Esophagus (tissue), 2 donors: Measurements from ENCODE around the gene UTS2B. TPM values are rescaled to one million over a fixed set of nuclear protein-coding genes. Genes with fewer than 3 reads are reported as not detected.
"Not testable (repeated sequence)": the region's sequence is repeated elsewhere in the genome, so short reads cannot be mapped to it uniquely, and the experiment has no call there.

Experiments used
- H3K27ac ChIP-seq, 2 donors: one replicate each; pipeline ENCODE4 v1.5.1; 2013; ENCODE audit warnings: low read depth in 2 of 2, mild to moderate bottlenecking in 2 of 2, inconsistent platforms in 1 of 2, low read length in 1 of 2, moderate library complexity in 1 of 2
- H3K27me3 ChIP-seq, 2 donors: one replicate each; pipeline ENCODE4 v1.6.1; 2013; ENCODE audit warnings: low read length in 2 of 2, control low read depth in 1 of 2, mild to moderate bottlenecking in 1 of 2; ENCODE audit not compliant: insufficient read depth in 2 of 2, control insufficient read depth in 1 of 2
- H3K36me3 ChIP-seq, 2 donors: one replicate each; pipeline ENCODE4 v1.6.1; 2013; ENCODE audit warnings: low read length in 1 of 2; ENCODE audit not compliant: control insufficient read depth in 2 of 2, insufficient read depth in 2 of 2
- H3K4me1 ChIP-seq, 2 donors: one replicate each; pipeline ENCODE4 v1.6.1; 2013; ENCODE audit warnings: low read length in 1 of 2; ENCODE audit not compliant: control insufficient read depth in 2 of 2, insufficient read depth in 2 of 2
- H3K4me3 ChIP-seq, 2 donors: one replicate each; pipeline ENCODE4 v1.5.1; 2013; ENCODE audit warnings: low read length in 2 of 2, mild to moderate bottlenecking in 2 of 2, low read depth in 1 of 2, moderate library complexity in 1 of 2
- H3K9me3 ChIP-seq, 2 donors: one replicate each; pipeline ENCODE4 v1.6.1; 2013; ENCODE audit warnings: mild to moderate bottlenecking in 2 of 2, low read depth in 1 of 2, low read length in 1 of 2, moderate library complexity in 1 of 2; ENCODE audit not compliant: control insufficient read depth in 2 of 2, insufficient read depth in 1 of 2
- WGBS, 2 donors: extraction: QIAGEN DNeasy Blood & Tissue Kit; methylation state at CpG; one replicate each; pipeline ENCODE4 v1.1.7; 2013; 5-methylcytosine and 5-hydroxymethylcytosine counted together
- polyA plus RNA-seq, 2 donors: library from polyadenylated mRNA; stranded (reverse); fragments of 200-250 nt; gene quantifications; one replicate each; pipeline ENCODE4 v1.2.3, GENCODE V29; 2013
- donor health status: healthy with polysubstance abuse.
- donor health status: Bipolar disorder and iron deficiency.

Gene UTS2B
- polyA plus RNA-seq, 2 donors, result 0.04 TPM; not detected in 1

DNA sequence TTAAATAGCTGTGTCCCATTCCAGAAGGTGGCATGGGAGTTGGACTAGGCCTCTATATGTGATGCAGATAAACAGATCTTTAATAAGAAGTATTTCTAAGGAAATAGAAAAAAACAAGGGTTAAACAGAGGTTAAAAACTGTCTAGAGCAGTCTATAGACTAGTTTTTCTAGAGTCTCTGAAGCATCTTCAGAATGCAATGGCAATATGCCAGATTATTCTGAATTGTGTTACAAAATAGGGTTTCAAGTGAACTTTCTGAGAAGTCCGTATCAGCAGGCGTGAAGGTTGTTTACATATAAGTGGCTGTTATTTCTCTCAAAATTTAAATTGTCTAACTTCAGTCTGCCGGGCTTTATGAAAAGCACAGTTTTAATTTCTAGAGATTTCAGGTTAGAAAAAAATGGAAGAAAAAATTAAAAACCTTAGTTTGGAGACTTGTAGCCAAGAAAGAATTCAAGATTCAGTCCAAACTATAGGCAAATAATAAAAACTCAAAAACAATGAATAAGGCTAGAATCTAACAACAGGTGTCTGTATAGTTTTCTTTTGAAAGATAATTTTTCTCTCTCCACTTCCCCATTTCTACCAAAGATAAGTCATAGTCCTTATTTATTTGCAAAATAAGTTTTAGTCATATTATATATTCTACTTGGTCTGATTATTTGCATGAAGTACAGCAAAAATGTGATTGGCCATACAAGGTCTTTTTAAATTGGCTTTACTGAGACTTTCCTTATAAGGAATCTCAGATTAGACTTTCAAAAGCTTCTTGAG lies 76.0 kb downstream of the UTS2B start:
- Histone ChIP-seq H3K27ac (no peak overlapping the region), H3K36me3 (no peaks in the 10 kb centered on the region), H3K27me3 (no peaks in the 10 kb centered on the region), H3K4me1 (no peaks in the 10 kb centered on the region), H3K4me3 (no peak overlapping the region), H3K9me3 (no peaks in the 10 kb centered on the region)
- WGBS, 2 donors, result 64 to 79% methylated on average over 3 of the region's 3 CpGs

DNA sequence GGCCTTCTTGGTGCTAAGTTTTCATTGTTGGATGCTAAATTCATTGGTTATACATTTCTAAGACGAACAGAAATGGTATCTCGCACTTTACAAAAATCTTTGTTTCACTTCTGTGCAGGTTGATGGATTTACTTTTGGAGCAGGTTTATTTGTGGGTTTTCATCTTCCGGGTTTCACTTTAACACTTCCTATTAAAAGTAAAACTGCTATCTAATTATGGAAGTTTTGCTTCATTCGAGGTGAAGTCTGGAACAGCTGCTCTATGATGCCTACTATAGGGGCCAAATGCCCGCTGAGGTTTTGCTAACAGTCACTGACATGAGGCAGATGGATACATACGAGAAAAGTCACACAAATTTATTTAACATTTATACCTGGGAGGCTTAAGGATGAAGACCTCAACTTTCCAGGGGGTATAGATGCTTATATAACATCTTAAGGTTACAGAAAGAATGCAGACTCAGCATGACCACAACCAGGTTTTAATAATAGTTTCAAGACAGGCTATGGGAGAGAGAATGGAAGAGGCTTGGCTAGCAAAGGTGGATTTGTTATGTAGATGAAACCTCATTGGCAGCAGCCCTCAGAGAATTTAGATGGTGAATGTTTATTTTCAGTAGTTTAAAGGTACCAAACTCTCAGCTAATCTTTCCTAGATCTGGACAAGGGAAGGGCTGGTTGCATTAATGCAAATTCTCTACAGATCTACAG lies 77.1 kb downstream of the UTS2B start:
- Histone ChIP-seq H3K27me3 (no peaks in the 10 kb centered on the region), H3K27ac (no peak overlapping the region), H3K36me3 (no peaks in the 10 kb centered on the region), H3K4me3 (no peak overlapping the region), H3K9me3 (no peaks in the 10 kb centered on the region), H3K4me1 (no peaks in the 10 kb centered on the region)
- 75 to 79% methylated on average over 6 of the region's 6 CpGs for WGBS, 2 donors

GRCh38 chr3:191246630-191247029 lies 83.7 kb downstream of the UTS2B start:
- no peaks in the 10 kb centered on the region for H3K36me3 ChIP-seq
- no peaks in the 10 kb centered on the region for H3K4me1 ChIP-seq
- H3K9me3 ChIP-seq, result no peaks in the 10 kb centered on the region
- H3K4me3 ChIP-seq, result no peak overlapping the region
- no peaks in the 10 kb centered on the region for H3K27me3 ChIP-seq
- no peak overlapping the region for H3K27ac ChIP-seq
- 46 to 58% methylated on average over 1 of the region's 1 CpG for WGBS, 2 donors

DNA sequence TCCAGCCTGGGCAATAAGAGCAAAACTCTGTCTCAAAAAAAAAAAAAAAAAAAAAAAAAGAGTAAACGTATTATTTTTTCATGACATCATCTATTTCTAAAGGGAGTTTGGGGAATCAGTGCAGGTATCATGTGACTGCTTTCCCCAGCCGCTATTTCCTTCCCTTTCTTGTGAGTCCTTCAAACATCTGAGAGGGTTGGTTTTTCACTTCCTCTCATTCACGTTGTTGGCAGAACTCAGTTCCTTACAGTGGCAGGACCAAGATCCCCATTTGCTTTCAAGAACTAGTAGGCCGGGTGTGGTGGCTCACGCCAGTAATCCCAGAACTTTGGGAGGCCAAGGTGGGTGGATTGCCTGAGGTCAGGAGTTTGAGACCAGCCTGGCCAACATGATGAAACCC lies 84.3 kb downstream of the UTS2B start:
- H3K4me3 ChIP-seq, H3K36me3 ChIP-seq, H3K9me3 ChIP-seq, H3K27me3 ChIP-seq, H3K27ac ChIP-seq, H3K4me1 ChIP-seq: not testable (repeated sequence)
- 74 to 75% methylated on average over 5 of the region's 5 CpGs for WGBS, 2 donors

- Histone ChIP-seq H3K4me1 (no peaks in the 10 kb centered on the region), H3K27me3 (no peaks in the 10 kb centered on the region), H3K4me3 (no peak overlapping the region), H3K36me3 (no peaks in the 10 kb centered on the region), H3K27ac (no peak overlapping the region), H3K9me3 (no peaks in the 10 kb centered on the region)
- WGBS, 2 donors, result 14 to 18% methylated on average over 2 of the region's 2 CpGs
Observed at GRCh38 chr3:191244242-191244867, 86.0 kb downstream of the UTS2B start.

GRCh38 chr3:191240486-191240885 lies 89.8 kb downstream of the UTS2B start:
- Histone ChIP-seq H3K4me3 (no peak overlapping the region), H3K36me3 (no peaks in the 10 kb centered on the region), H3K27ac (no peak overlapping the region), H3K9me3 (no peaks in the 10 kb centered on the region), H3K27me3 (no peaks in the 10 kb centered on the region), H3K4me1 (no peaks in the 10 kb centered on the region)
- WGBS, 2 donors, result 82 to 90% methylated on average over 5 of the region's 5 CpGs

DNA sequence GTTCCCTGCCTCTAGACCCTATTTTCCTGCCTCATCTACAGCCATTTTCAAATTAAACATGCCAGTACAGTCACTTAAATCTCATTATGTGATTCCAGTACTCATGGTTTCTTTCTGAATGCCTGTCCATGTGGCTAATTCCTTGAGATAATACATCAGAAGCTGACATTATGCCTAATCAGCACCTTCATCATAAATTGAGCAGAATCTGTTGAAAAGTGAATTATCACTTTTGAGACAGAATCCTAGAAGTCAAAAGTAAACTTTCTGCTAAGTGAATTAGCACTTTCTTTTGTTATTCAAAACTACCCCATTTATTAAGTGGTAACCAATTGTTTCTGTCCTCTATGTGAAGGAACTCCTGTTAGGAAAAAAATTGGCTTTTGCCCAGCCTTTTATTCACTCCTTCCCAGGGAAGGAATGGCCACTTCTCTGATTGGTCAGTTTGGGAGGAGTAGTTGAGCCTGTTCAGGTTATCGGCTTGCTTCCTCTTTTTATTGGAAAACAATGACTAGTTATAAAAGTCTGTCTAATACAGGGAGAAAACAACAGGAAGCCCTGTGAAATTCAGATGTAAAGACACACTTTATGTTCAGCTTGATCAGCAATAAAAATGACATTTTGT lies 90.8 kb downstream of the UTS2B start:
- Histone ChIP-seq H3K9me3 (no peaks in the 10 kb centered on the region), H3K36me3 (no peaks in the 10 kb centered on the region), H3K4me3 (no peak overlapping the region), H3K27ac (no peak overlapping the region), H3K27me3 (no peaks in the 10 kb centered on the region), H3K4me1 (no peaks in the 10 kb centered on the region)
- 38 to 62% methylated on average over 1 of the region's 1 CpG for WGBS, 2 donors

DNA sequence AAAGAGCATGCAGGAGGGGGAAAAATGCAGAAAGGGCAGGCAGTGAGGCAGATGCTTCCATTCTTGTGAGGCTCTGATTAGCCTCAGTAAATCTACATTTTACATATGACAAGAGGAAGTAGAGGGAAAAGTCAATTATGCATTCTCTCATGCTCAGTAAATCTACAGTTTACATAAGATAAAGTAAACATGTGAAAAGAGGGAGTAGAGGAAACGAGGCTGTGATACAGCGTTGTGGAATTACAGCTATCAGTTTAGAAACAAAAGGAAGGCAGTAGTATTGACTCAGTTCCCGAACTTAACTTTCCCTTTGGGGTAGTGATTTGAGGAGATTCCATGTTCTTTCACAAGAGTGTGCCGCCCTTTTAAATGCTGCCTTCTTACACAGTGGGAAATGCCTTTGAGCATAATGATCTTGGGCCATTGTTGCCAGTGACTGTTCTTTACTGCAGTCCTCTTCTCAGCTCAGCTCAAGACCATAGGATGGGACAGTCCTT lies 92.0 kb downstream of the UTS2B start:
- Histone ChIP-seq H3K27me3 (no peaks in the 10 kb centered on the region), H3K27ac (no peak overlapping the region), H3K4me3 (no peak overlapping the region), H3K9me3 (no peaks in the 10 kb centered on the region), H3K4me1 (no peaks in the 10 kb centered on the region), H3K36me3 (no peaks in the 10 kb centered on the region)
- 42 to 54% methylated on average over 4 of the region's 4 CpGs for WGBS, 2 donors

- Histone ChIP-seq H3K4me3 (no peak overlapping the region), H3K36me3 (no peaks in the 10 kb centered on the region), H3K9me3 (no peaks in the 10 kb centered on the region), H3K27ac (no peak overlapping the region), H3K4me1 (no peaks in the 10 kb centered on the region), H3K27me3 (no peaks in the 10 kb centered on the region)
- 80 to 86% methylated on average over 5 of the region's 5 CpGs for WGBS, 2 donors
Observed at GRCh38 chr3:191237047-191237882, 93.1 kb downstream of the UTS2B start.
